K562 (cell line): ENCODE data around the gene ABCC9. TPM values are rescaled to one million over a fixed set of nuclear protein-coding genes. Genes with fewer than 3 reads are reported as not detected.
A peak's percentile ranks its signal among the peaks of the same experiment; 100 is the strongest.
"Not testable (repeated sequence)": the region's sequence is repeated elsewhere in the genome, so short reads cannot be mapped to it uniquely, and the experiment has no call there.

Experiments used
- ATAC-seq: fragments of 200-7000 bp; cut with Tn5 transposase; 3 replicates; pipeline ENCODE4 v1.9.1; 2020; ENCODE audit warnings: moderate library complexity
- BruUV-seq: library from RNA; stranded (reverse); fragments of 400-500 nt; replicated peaks from 2 replicates; lab custom pipeline; 2021; lab: Mats Ljungman, UMichigan
- CTCF ChIA-PET: fragments of 300-600 bp; formaldehyde crosslinking; extraction: SDS; loops from one replicate; lab custom pipeline; 2021; ENCODE audit warnings: low intra/inter-chr PET ratio; lab: Yijun Ruan, JAX
- POLR2A ChIA-PET: fragments of 300-600, 350-650 bp; sonication (Branson Sonifier 250); formaldehyde crosslinking; extraction: SDS; loops from one replicate; lab custom pipeline; 2021; ENCODE audit warnings: antibody characterized with exemption, inconsistent platforms; lab: Yijun Ruan, JAX
- DNase-seq, 4 experiments: peaks; one replicate each; pipeline versions ENCODE4 v3.0.0 to v3.0.0-alpha.2; 2011 to 2018; ENCODE audit warnings: low spot score in 3 of 4, mixed read lengths in 3 of 4; ENCODE audit errors: extremely low read depth in 1 of 4
- FAIRE-seq: peaks from 2 replicates; lab custom pipeline; 2011; peaks lifted over from hg19 to GRCh38; lab: Jason Lieb, UNC
- H2AFZ ChIP-seq: 2 replicates; pipeline ENCODE4 v1.6.0; 2011; ENCODE audit warnings: low read depth, low read length, control low read depth, inconsistent platforms
- H3K27ac ChIP-seq: fragments of 200-600 bp; 3 replicates; pipeline ENCODE4 v1.8.0; 2011; ENCODE audit warnings: low read depth, mild to moderate bottlenecking, control low read depth, inconsistent platforms, low read length, moderate library complexity, mixed read lengths; ENCODE audit errors: extremely low read depth
- H3K27me3 ChIP-seq, 2 experiments: fragments of 300-600 bp in 1 of 2; 2 replicates in 1 of 2; 3 replicates in 1 of 2; pipeline versions ENCODE4 v1.6.0 to v1.8.0; 2011; ENCODE audit warnings: inconsistent platforms in 2 of 2, low read length in 2 of 2, mild to moderate bottlenecking in 1 of 2, mixed read lengths in 1 of 2, moderate library complexity in 1 of 2; ENCODE audit not compliant: control insufficient read depth in 2 of 2, insufficient read depth in 2 of 2
- H3K36me3 ChIP-seq: fragments of 300-600 bp; 3 replicates; pipeline ENCODE4 v1.8.0; 2011; ENCODE audit warnings: mild to moderate bottlenecking, low read length, inconsistent platforms; ENCODE audit not compliant: control insufficient read depth, insufficient read depth
- H3K4me1 ChIP-seq, 2 experiments: fragments of 200-600 bp in 1 of 2; replicated peaks in 1 of 2; 2 replicates in 1 of 2; 3 replicates in 1 of 2; pipeline versions ENCODE4 v1.5.1 to v1.8.0; 2011; ENCODE audit warnings: inconsistent platforms in 2 of 2, low read length in 2 of 2, mild to moderate bottlenecking in 1 of 2, mixed read lengths in 1 of 2, moderate library complexity in 1 of 2; ENCODE audit not compliant: control insufficient read depth in 2 of 2, insufficient read depth in 2 of 2
- H3K4me2 ChIP-seq: 2 replicates; pipeline ENCODE4 v1.6.1; 2011; ENCODE audit warnings: low read length, control low read depth, inconsistent platforms, mixed read lengths; ENCODE audit not compliant: insufficient read depth
- H3K4me3 ChIP-seq: fragments of 200-600 bp; sonication (generic), shearing (Covaris generic); 2 replicates; pipeline ENCODE4 v1.5.1; 2016; ENCODE audit warnings: control low read depth, inconsistent platforms
- H3K79me2 ChIP-seq: fragments of 200-600 bp; 3 replicates; pipeline ENCODE4 v1.8.0; 2011; ENCODE audit warnings: low read length, inconsistent platforms; ENCODE audit not compliant: control insufficient read depth, insufficient read depth
- H3K9ac ChIP-seq, 2 experiments: 2 replicates each; pipeline versions ENCODE4 v1.6.0 to v1.6.1; 2011; ENCODE audit warnings: low read depth in 2 of 2, low read length in 2 of 2, control low read depth in 1 of 2, inconsistent platforms in 1 of 2, mild to moderate bottlenecking in 1 of 2, mixed read lengths in 1 of 2; ENCODE audit not compliant: insufficient read depth in 1 of 2
- H3K9me1 ChIP-seq: one replicate; pipeline ENCODE4 v1.6.0; 2011; ENCODE audit warnings: inconsistent platforms, mild to moderate bottlenecking, low read length, moderate library complexity; ENCODE audit not compliant: control insufficient read depth, insufficient read depth
- H3K9me3 ChIP-seq: replicated peaks from 2 replicates; pipeline ENCODE4 v1.5.1; 2011; ENCODE audit warnings: low read depth, low read length, inconsistent platforms; ENCODE audit not compliant: control insufficient read depth, insufficient read depth
- H4K20me1 ChIP-seq: replicated peaks from 2 replicates; pipeline ENCODE4 v1.6.1; 2011; ENCODE audit warnings: low read length, inconsistent platforms, mixed read lengths; ENCODE audit not compliant: control insufficient read depth, insufficient read depth
- PTTG1 ChIP-seq: fragments of 450-650 bp; IDR thresholded peaks from 2 replicates; pipeline ENCODE4 v1.6.1; 2016; ENCODE audit warnings: low read depth, mild to moderate bottlenecking, missing genetic modification characterization, missing compliant biosample characterization
- ZBTB33 ChIP-seq: sonication (generic); formaldehyde crosslinking; IDR thresholded peaks from 2 replicates; pipeline ENCODE4 v1.8.1; 2023; ENCODE audit warnings: mild to moderate bottlenecking, missing genetic modification reagents
- ZNF146 ChIP-seq: IDR thresholded peaks from one replicate; pipeline ENCODE4 v1.6.1; 2018; ENCODE audit warnings: missing compliant biosample characterization; ENCODE audit not compliant: unreplicated experiment
- ZNF740 ChIP-seq, 3 experiments: fragments of 200-800 bp in 1 of 3; sonication (Bioruptor generic) in 1 of 3; sonication (generic) in 1 of 3; formaldehyde crosslinking in 1 of 3; IDR thresholded peaks; 2 replicates each; pipeline versions ENCODE4 v1.6.1 to v1.8.0; 2016 to 2022; ENCODE audit warnings: mild to moderate bottlenecking in 2 of 3, missing compliant biosample characterization in 2 of 3, missing genetic modification characterization in 2 of 3, missing genetic modification reagents in 1 of 3
- WGBS: fragments of 100-300 bp; shearing (Covaris generic); methylation state at CpG from one replicate; pipeline ENCODE4 v1.1.6; 2016; ENCODE audit warnings: low coverage, mixed read lengths; ENCODE audit not compliant: insufficient coverage; ENCODE audit errors: missing lambda C conversion rate; 5-methylcytosine and 5-hydroxymethylcytosine counted together
- in situ Hi-C: fragments of 300-500 bp; cut with MboI; formaldehyde crosslinking; loops from 4 replicates; pipeline ENCODE4 v1.15.0; 2018; ENCODE audit warnings: inconsistent platforms, mixed read lengths
- intact Hi-C: fragments of 100-400 bp; cut with micrococcal nuclease; formaldehyde crosslinking; loops from 2 replicates; pipeline ENCODE4 v1.14.2; 2022
- polyA plus RNA-seq, 8 experiments: library from polyadenylated mRNA; depleted of rRNA in 4 of 8; stranded (reverse) in 5 of 8; unstranded in 3 of 8; fragments of >200 nt; fragmentation: Nextera tagmentation in 2 of 8; fragmentation: Illumina TruSeq in 1 of 8; extraction: Ambion mirVana in 2 of 8; extraction: Trizol in 1 of 8; gene quantifications; 2 replicates each; pipeline versions ENCODE4 v1.2.1 to v1.2.3, GENCODE V29; 2011 to 2014; ENCODE audit warnings: inconsistent platforms in 1 of 8, missing spikeins in 1 of 8
- total RNA-seq, 7 experiments: library from RNA; depleted of rRNA in 6 of 7; stranded (reverse); fragments of >200 nt in 6 of 7; fragmentation: Illumina TruSeq in 2 of 7; extraction: Trizol in 2 of 7; gene quantifications; 2 replicates each; pipeline versions ENCODE4 v1.2.1 to v1.2.3, GENCODE V29; 2011 to 2021; ENCODE audit warnings: low replicate concordance in 1 of 7

The ABCC9 gene
- total and polyA plus RNA-seq, 9 of the 15 experiments (the other 6 are each of a cell fraction or from before 2014, with no cell fraction given): 0.05 to 0.40 (median 0.18) TPM

GRCh38 chr12:21786041-21786531, 155.1 kb downstream of the ABCC9 start (continued):
- no peak for TF ChIP-seq ZNF740 (CRISPR knock-in tag; IDR thresholded peaks at IDR 0.05)
- no peak for TF ChIP-seq ZNF740 (tag; IDR thresholded peaks at IDR 0.05)
- no peak for TF ChIP-seq PTTG1
- no peak for TF ChIP-seq ZBTB33

GRCh38 chr12:21782723-21783122, 158.5 kb downstream of the ABCC9 start:
- DNase-seq, H4K20me1 ChIP-seq, H3K4me3 ChIP-seq, H3K9me3 ChIP-seq, H3K36me3 ChIP-seq, CTCF ChIA-PET, H3K27me3 ChIP-seq, H3K9ac ChIP-seq, in situ Hi-C loops, ATAC-seq, H3K4me2 ChIP-seq, H3K27ac ChIP-seq, H3K4me1 ChIP-seq, POLR2A ChIA-PET, H2AFZ ChIP-seq, intact Hi-C loops, H3K9me1 ChIP-seq, BruUV-seq, FAIRE-seq, H3K79me2 ChIP-seq: not testable (repeated sequence)
- 24% methylated on average over 3 of the region's 3 CpGs for WGBS
- peak; percentile 85 for TF ChIP-seq ZNF146 (CRISPR knock-in tag)
